Stimulated activated CD4-positive, alpha-beta T cell treated with anti-CD3 and anti-CD28 coated beads, TNF-alpha, amount 100 ng/mL, for 4 hours (primary cell): ENCODE results near the gene LCE1F.

ENCODE experiments used
- DNase-seq, 3 experiments: peaks; one replicate each; pipeline ENCODE4 v3.0.0-alpha.2; 2020; ENCODE audit warnings: low read depth in 3 of 3

LCE1F gene

DNA sequence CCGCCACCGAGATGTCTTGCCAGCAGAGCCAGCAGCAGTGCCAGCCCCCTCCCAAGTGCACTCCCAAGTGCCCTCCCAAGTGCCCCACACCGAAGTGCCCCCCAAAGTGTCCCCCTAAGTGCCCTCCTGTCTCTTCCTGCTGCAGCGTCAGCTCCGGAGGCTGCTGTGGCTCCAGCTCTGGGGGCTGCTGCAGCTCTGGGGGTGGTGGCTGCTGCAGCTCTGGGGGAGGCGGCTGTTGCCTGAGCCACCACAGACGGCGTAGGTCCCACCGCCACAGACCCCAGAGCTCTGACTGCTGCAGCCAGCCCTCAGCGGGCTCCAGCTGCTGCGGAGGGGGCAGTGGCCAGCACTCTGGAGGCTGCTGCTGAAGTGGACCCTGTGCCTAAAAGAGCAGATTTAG is 1.4 kb downstream of the LCE1F start:
- no peak for DNase-seq

DNA sequence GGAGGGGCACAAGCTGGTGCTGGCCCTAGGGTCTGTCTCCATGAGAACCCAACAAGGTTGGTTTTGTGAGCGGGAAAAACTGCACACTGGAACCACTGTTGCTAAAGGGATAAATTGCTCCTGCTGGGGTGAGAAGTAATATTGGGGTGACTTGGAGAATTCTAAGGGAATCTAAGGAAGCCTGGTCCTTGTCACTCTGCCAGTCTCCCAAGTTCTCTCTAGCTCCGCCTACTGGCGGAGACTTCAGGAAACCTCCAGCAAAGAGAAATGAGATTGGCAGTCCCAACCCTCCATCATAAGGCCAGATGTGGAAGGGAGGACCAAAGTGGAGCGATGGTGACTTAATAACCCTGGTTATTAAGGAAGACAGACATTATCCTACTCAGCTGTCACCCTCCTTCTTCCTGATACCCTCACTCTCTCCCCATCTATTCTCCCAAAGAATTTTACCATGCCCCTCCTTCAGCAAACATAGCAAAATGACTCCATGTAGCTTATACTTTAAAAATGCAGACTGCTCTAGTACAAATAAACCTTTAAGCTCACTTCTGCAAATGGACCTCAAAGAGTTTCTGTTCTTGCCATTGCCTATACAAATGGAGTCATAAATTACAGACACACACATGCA is 2.7 kb downstream of the LCE1F start:
- DNase-seq, result no peak

DNA sequence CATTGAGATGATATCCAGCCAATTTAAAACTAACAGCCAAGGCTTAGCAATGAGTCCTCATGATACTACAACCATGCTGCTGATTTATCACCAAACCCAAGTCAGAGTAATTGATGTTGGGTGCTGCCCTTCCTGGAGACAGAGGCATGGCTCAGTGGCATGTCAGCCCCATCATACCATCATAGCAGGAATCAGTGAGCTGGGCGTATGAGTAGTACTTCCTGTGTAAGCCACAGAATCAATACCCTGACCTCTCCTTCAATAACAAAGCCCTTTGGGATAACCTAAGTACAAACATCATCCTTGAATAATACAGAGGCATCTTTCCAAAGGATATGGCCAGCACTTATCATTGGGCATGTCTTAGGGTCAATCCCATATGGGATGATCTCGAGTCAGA is 8.2 kb downstream of the LCE1F start:
- DNase-seq, result no peak

DNA sequence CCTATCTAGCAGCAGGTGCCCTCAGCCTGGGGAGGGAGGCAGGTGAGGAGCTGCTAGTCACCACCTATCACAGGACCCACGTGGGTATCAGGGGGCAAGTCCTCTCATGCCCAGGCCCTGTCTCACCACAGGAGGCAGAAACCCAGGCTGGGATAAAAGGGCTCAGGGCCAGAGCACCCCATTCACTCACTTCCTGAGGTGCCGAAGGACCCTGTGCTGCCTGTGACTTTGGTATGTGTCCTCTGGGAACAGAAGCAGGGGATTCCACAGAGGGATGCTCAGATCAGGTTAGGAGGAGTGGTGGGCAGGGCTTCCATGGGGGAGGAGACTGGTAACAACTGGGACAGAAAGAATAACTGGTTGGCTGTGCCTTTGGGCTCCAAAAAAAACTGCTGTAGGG is 11.1 kb downstream of the LCE1F start, which contains the start of gene LCE1E:
TSS of gene LCE1E (plus strand) at position 181 of the 400 bp plus-strand sequence. CDS start 1,043 bp downstream, outside the sequence.
- no peak for DNase-seq

DNA sequence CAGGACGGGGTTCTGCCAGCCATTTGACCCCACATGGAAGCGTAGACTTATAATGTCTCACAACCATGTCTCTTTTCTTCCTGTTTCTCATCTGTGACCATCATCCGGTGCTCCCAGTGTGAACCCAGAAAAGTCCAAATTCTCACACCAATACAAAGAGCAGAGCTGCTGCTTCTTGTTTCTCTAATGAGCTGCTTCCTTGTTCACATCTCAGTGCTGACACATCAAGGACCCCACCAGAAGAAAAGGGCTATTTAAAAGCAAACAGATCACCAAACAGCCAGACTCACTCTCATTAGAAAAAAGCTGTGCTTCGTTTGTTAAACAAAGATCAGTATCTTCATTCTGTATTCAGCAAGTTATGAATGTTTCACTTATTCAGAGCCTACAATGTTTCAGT is 20.7 kb downstream of the LCE1F start:
- no peak for DNase-seq

DNA sequence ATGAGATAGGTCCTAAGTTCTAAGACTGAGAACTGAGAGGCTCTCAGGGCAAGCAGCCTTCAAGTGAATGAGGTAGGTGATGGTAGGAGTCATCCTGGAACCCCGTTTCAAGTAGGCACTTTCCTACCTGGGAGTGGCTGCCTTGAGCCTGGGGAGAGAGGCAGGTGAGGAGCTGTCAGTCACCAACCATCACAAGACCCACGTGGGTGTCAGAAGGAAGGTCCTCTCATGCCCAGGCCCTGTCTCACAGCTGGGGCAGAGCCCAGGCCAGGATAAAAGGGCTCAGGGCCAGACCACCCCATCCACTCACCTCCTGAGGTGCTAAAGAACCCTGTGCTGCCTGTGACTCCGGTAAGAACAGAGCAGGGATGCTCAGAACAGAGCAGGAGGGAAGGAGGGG is 21.5 kb downstream of the LCE1F start, which contains the start of gene LCE1D:
TSS of gene LCE1D (plus strand) at position 301 of the 400 bp plus-strand sequence. CDS start 1,074 bp downstream, outside the sequence.
- DNase-seq, result no peak

DNA sequence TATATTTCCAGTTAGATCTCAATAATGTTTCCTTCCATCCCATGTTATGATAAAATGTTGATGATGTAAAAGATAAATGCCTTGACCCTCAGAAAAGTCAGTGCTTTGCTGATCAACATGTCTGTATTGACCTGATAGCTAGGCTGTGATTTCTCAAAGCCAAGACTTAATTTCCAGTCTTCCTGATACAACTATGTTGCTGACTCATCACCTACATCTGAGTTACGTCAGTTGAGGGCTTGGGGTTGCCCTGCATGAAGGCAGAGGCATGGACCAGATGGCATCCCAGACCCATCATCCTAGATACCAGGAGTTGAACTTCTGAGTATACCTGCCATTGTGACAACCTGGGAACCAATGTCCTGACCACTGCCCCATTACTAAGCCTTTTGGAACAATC is 26.4 kb downstream of the LCE1F start:
- DNase-seq, result no peak

DNA sequence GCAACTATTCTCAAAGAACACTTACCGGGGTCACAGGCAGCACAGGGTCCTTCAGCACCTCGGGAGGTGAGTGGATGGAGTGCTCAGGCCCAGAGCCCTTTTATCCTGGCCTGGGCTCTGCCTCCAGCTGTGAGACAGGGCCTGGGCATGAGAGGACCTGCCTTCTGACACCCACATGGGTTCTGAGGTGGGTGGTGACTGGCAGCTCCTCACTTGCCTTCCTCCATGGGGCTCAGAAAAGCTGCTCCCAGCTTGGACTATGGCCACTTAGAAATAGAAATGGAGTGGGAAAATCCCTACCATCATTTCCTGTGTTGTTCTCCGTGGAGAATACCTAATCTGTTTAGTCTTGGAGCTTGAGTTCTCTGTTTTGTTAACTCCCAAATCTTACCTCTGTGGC is 31.6 kb downstream of the LCE1F start, which contains the start of gene LCE1C:
TSS of gene LCE1C (minus strand) at position 76 of the 400 bp plus-strand sequence. CDS start 1,173 bp downstream, outside the sequence.
- DNase-seq, result no peak

DNA sequence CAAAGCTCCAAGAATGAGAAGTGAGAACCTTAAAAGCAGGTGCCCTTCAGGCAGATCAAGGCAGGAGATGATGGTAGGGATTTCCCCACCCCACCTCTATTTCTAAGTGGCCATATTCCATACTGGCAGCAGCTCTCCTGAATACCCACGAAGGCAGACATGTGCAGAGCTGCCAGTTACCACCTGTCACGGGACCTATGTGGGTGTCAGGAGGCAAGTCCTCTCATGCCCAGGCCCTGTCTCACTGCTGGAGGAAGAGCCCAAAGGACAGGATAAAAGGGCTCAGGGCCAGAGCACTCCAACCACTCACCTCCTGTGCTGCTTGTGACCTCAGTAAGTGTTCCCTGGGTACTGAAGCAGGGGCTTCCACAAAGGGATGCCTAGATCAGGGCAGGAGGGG is 36.1 kb downstream of the LCE1F start:
- DNase-seq, result no peak

DNA sequence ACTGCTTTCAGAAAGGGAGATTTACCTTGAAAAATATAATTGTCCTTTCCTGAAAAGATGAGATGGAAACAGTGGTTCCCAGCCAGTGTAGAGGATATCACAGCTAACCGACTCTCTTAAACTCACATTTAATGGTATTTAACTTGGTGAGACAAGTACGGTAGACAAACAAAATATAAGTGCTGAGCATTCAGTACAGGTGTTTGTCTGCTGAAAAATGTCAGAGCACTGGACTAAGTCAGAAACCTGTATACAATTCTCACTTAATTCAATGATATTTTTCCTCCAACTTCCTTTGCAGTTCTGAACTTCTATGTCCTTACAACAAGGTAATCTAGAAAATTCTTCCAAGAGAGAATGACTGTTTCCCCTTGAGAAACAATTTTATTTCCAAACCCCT is 36.7 kb downstream of the LCE1F start, which contains the start of gene LCE1B:
TSS of gene LCE1B (plus strand) at position 301 of the 400 bp plus-strand sequence. CDS start 476 bp downstream, outside the sequence.
- no peak for DNase-seq

DNA sequence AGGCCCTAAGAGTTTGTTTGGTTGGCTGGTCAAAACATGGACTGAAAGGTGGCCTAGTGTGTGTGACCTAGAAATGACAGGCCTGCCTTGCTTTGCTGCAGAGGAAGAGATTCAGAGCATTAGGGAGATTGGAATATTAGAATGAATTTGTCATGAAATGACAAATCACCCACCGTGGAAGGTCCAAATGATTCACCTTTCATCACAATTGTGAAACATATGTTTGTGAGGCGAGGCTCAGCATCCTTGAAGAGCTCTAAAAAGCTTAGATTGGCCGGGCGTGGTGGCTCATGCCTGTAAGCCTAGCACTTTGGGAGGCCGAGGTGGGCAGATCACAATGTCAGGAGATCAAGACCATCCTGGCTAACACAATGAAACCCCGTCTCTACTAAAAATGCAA is 42.4 kb downstream of the LCE1F start:
- no peak for DNase-seq

DNA sequence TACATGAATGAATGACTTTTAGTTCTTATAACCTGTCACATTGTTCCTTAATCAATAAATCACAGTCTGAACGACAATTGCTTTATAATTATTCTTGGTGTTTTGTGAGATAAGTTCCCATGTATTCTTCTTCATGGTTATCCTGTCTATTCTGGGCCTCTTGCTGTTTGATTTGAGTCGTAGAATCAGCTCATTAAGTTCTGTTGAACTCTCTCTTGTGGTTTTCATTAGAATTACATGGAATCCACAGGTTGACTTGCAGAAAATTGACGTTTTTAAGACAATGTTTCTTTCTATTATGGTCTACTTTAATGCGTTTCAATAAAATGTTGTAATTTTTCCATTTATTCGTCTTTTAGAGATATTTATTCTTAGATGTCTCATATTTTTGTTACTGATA is 48.4 kb downstream of the LCE1F start:
- DNase-seq, result no peak

DNA sequence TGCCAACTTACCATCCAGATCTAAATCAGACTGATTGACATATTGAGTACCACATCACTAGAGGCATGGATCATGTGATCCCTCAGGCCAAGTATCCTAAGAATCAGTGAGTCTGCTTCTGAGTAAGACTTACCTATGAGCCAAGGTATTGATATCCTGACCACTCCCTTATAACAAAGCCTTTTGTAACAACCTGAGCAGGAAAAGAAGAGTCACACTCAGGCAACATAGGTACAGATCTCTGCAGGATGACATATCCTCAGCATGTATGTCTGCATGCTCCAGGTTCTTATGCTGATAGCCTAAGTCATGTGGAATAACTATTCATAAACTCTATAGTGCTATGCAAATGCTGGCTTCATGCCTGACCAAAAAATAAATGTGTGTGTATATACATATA is 50.0 kb downstream of the LCE1F start:
- no peak for DNase-seq
